HG02571 (cell line): ENCODE results near the gene LTA4H.
"Not testable (repeated sequence)": the region's sequence is repeated elsewhere in the genome, so short reads cannot be mapped to it uniquely, and the experiment has no call there.

Source experiments
- ATAC-seq: cut with Tn5 transposase; IDR thresholded peaks from one replicate; pipeline ENCODE4 v1.9.1; 2021; ENCODE audit warnings: mild to moderate bottlenecking, moderate library complexity; ENCODE audit not compliant: unreplicated experiment

Gene LTA4H

DNA sequence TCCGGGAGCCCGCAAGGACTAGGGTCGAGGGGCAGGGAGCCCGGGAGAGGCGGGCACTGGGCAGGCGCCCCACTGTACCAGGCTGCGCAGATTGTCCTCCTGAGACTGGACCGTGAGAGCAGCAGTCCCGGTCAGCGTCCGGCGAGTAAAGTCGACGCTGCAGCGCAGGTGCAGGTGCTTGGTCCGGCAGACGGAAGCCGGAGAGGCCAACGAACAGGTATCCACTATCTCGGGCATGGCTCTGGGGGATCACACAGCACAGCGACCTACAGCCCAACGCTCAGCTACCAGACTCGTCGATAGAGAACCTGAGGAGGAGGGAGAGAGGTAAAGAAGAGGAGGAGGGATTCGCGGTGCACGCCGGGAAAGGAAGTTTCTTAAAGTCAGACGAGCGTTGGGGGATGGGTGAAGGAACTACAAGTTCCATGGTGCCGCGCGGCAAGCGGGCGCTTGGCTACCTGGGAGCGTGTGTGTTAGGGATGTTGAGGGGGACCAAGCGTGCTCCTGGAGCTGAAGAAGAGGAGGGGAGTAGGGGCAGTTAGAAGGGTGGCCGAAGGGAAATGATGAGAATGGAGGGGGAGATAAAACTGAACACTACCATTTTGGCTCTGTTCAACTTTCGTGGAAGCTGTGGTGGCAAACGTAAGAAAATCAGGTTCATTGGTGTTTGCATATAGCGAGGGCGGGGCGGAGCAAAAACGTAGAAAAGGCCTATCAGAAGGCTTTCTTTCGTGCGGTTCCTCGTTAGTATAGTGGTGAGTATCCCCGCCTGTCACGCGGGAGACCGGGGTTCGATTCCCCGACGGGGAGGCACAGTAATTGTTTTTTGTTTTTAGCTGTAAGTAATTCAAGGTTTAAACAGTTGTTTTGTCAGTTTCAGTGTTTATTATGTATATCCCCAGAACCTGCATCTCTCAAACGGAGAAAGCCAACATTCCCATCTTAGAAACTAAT lies at the start of gene LTA4H:
Gene LTA4H (minus strand): TSS at position 305 of the 954 bp plus-strand sequence. CDS start 68 bp downstream, at position 237.
- peak; percentile 91 for ATAC-seq

GRCh38 chr12:96084624-96085023 lies 49.2 kb upstream of the LTA4H start:
- ATAC-seq: no peak

DNA sequence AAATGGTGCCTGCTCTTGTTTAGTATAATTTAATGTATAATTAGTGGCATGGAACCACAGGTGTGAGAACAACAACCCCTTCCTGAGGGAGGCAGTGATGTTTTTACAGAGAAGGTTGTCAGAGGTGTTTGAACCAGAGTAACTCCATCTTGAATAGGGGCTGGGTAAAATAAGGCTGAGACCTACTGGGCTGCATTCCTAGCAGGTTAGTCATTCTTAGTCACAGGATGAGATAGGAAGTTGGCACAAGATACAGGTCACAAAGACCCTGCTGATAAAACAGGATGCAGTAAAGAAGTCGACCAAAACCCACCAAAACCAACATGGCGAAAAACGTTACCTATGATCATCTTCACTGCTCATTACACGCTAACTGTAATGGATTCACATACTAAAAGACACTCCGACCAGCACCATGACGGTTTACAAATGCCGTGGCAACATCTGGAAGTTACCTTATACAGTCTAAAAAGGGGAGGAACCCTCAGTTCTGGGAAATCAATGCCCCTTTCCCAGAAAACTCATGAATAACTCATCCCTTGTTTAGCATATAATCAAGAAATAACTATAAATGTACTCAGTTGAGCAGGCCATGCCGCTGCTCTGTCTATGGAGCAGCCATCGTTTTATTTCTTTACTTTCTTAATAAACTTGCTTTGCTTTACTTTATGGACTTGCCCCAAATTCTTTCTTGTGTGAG lies 47.8 kb upstream of the LTA4H start:
- ATAC-seq: no peak

DNA sequence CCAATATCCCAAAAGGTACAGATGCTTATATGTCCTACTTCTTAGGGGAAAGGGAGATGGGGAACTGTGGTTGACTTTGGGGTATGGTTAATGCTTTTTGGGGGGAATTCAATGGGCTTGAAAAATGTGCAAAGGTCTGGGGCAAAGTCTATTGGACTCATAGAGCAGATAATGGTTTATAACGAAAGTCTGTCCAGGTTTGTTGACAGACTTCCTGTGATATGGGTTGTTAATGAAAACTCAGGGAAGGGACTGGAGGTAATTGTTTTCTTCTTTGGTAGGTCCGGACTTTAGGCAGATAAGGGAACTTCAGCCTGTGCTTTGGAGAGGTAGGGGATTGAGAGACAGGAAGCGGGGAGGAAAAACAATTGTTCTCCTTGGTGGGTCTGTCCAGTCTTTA lies 46.2 kb upstream of the LTA4H start:
- ATAC-seq: no peak

DNA sequence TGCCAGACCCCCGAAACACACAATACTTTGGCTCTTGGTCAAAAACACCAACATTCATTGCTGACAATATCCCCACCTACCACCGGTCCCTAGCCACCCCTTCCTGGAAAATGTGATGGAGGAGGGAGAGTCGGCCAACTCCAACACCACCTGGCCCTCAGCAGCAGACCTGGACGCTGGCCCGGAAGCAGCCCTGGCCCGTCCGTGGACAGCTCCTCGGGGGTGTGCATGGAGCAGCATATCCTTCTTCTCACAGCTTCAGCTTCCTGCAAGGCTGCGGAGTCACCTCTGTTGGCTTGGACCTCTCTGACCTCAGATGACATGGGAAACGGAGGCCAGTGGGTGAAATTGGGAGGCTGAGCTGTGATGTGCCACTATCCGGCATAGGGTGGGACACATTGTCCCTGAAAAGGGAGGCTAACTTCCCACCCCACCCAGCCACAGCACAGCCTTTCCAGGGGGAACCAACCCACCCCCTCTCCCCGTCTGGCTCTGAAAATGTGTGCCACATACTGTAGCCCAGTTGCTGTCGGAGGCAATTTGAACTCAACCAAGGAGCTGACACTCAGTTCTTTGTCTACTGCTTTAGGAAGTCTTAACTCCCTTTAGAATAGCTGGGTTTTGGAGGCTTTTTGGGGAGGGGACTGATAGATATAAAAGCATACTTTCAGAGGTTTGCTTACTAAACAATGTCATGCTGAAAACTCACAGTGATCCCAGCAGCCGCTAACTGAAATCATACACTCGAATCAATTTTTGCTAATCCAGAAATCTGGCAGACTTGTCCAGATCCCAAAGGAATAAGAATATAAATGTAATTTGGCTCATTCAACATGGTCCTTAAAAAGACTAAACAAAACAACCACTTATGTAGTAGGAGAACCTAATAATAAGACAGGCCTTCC lies 43.1 kb upstream of the LTA4H start:
- ATAC-seq: no peak

GRCh38 chr12:96077081-96077480 lies 41.7 kb upstream of the LTA4H start:
- ATAC-seq: no peak

DNA sequence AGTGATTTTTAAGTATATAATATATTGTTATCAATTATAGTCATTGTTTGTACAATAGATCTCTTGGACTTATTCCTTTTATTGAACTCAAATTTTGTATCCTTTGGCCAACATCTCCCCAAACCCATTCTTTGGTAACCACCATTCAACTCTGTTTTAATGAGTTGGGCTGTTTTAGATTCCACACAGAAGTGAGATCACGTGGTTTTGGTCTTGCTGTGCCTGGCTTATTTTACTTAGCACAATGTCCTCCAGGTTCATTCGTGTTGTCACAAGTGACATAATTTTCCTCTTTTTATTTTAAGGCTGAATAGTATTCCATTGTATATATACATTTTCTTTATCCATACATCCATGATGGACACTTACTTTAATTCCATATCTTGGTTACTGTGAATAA lies 40.2 kb upstream of the LTA4H start:
- ATAC-seq: no peak

DNA sequence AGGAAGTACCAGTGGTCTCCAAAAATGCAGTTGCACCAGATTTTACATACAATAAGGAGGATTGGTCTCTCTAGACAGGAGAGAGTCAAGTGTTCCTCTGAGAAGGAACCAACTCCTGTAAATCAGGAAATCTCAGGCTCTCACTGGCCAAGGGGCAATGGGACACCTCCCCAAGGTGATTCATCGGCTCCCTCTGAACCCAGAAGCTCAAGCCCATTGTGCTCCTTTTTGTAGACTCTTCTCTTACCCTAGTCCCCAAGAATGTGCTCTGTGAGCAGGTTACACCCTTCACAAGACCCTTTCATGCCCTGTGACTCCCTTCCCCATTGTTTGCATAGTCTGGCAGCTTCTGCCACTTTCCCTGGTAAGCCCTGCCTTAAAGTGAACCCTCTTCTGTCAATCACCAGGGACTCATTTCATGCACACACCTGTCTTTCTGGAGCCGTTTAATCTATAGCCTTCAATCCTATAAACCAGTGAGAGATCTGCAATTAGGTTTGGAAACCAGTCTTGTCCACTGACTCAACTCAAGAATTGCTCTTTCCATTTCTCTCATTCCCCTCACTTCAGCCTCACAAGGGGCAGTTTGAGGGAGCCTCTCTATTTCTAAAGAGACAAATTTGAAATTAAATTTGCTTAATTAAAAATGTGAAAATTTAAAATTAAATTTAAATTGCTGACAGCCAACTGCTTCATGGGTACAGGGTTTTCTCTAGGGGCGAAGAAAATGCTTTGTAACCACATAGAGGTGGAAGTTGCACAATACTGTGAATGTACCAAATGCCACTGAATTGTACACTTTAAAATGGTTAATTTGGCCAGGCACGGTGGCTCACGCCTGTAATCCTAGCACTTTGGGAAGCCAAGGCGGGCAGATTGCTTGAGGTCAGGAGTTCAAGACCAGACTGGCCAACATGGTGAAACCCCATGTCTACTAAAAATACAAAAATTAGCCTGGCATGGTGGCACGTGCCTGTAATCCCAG lies 38.3 kb upstream of the LTA4H start:
- no peak for ATAC-seq

DNA sequence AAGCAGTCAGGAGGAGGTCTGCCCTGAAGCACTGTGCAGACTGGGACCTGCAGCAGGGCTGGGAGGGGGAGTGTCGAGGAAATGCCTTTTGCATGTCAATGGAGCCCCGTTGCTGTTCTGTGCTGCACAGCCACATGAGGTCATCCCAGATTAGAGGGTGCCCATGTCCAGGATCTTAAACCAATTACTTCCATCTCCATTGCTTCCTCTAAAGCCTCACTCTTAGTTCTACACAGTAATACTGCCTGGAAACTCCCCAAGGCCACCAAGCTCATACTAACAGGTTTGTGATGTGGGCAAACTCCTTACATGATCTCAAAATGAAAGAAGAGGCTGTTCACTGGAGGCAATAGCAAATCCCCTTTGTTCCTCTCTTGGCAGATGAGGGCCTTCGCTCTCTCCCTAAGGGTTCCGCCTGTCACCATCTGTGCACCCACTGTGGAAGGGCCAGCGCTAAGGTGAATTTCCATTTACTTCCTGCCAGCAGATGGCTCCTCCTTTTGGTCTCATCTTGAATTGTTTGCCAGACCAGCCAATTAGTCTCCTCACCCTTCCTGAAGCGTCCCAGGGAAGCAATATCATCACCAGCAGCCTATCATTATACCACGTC lies 35.4 kb upstream of the LTA4H start:
- peak; percentile 70 for ATAC-seq

GRCh38 chr12:96069511-96070231 lies 34.3 kb upstream of the LTA4H start:
- ATAC-seq: no peak

- ATAC-seq: no peak
Observed at GRCh38 chr12:96068636-96069035, 33.2 kb upstream of the LTA4H start.

GRCh38 chr12:96068111-96068510 lies 32.7 kb upstream of the LTA4H start:
- no peak for ATAC-seq

GRCh38 chr12:96065776-96066175 lies 30.4 kb upstream of the LTA4H start:
- ATAC-seq: not testable (repeated sequence)

DNA sequence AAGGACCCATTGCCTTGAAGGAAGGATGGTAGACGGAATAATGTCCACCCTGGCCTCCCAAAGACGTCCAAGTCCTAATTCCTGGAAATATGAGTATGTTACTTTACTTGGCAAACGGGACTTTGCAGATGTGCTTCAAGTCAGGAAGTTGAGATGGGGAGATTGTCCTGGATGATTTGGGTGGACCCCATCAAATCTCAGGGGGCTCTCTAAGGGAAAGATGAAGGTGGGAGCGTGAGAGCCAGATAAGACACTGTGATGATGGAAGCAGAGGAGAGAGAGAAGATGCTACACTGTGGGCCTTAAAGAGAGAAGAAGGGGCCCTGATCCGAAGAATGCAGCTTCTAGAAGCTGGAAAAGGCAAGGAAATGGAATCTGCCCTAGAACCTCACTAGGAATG lies 29.6 kb upstream of the LTA4H start:
- ATAC-seq: no peak

DNA sequence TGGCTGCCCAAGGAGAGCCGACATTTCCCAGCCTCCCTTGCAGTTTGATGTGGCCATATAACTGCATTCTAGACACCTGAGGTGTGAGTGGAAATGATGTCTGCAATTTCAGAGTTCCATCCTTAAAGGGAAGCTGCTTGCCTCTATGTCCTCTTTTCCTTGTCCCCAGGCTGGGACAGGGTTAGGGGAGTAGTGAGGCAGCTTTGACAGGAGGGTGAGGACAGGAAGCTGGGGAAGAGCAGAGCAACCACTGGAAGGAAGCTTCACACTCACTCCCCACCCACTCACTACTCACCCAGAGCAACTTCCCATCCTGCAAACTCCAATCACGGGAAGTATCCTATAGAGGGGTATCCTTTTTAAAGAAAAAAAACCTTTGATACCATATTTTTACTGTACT lies 28.9 kb upstream of the LTA4H start:
- no peak for ATAC-seq

GRCh38 chr12:96063046-96063445 lies 27.7 kb upstream of the LTA4H start:
- ATAC-seq: no peak

DNA sequence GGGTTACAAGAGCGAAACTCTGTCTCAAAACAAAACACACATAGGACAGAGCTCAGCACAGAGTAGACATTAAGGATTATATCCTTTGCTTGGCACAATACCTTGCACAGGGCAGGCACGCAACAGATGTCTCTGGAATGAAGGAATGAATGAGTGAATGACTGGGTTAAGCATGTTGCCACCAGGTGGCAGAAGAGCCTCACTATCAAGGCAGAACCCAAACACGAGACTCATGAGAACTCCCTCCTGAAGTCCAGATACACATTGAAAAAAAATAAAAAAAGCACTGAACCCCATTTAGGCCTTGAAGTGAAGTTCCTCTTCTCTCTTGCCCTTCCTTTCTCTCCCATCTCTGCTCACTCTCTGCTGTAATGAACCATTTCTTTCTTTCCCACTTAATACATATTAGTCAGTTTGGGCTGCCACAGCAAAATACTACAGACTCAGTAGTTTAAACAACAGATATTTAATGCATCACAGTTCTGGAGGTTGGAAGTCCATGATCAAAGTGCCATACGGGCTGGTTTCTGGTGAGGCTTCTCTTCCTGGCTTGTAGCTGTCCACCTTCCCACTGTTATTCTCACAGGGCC lies 26.6 kb upstream of the LTA4H start:
- ATAC-seq: peak; percentile 75

GRCh38 chr12:96061323-96061722 lies 25.9 kb upstream of the LTA4H start:
- ATAC-seq: no peak
